ENCODE results near the gene DAGLA.
"Not testable (repeated sequence)": the region's sequence is repeated elsewhere in the genome, so short reads cannot be mapped to it uniquely, and the experiment has no call there.

The DAGLA gene

GRCh38 chr11:61660997-61661396 is 19.2 kb upstream of the DAGLA start:
- in situ Hi-C loops (cut with MboI; ENCODE audit: low sequenced_read_pairs) = not testable (repeated sequence)

GRCh38 chr11:61666684-61667297 is 13.4 kb upstream of the DAGLA start:
- in situ Hi-C loops (cut with MboI; ENCODE audit: low sequenced_read_pairs) = no loop called here

- in situ Hi-C loops (cut with MboI; ENCODE audit: low sequenced_read_pairs) = no loop called here
These were observed 12.4 kb upstream of the DAGLA start for GRCh38 chr11:61667684-61668305.

- in situ Hi-C loops (cut with MboI; ENCODE audit: low sequenced_read_pairs) = no loop called here
These were observed 10.8 kb upstream of the DAGLA start for GRCh38 chr11:61669417-61669816.

- in situ Hi-C loops (cut with MboI; ENCODE audit: low sequenced_read_pairs) = no loop called here
These were observed 9.6 kb upstream of the DAGLA start for GRCh38 chr11:61670626-61671025.

GRCh38 chr11:61671527-61671926 is 8.7 kb upstream of the DAGLA start:
- in situ Hi-C loops (cut with MboI; ENCODE audit: low sequenced_read_pairs) = no loop called here

- in situ Hi-C loops (cut with MboI; ENCODE audit: low sequenced_read_pairs) = not testable (repeated sequence)
These were observed 6.2 kb upstream of the DAGLA start for GRCh38 chr11:61673946-61674467.

- in situ Hi-C loops (cut with MboI; ENCODE audit: low sequenced_read_pairs) = no loop called here
These were observed 4.4 kb upstream of the DAGLA start for GRCh38 chr11:61675826-61676225.

GRCh38 chr11:61679296-61679695 is 895 bp upstream of the DAGLA start:
- in situ Hi-C loops (cut with MboI; ENCODE audit: low sequenced_read_pairs) = no loop called here

GRCh38 chr11:61680622-61681221 is 531 bp downstream of the DAGLA start:
- in situ Hi-C loops (cut with MboI; ENCODE audit: low sequenced_read_pairs) = no loop called here

- in situ Hi-C loops (cut with MboI; ENCODE audit: low sequenced_read_pairs) = no loop called here
These were observed 2.0 kb downstream of the DAGLA start for GRCh38 chr11:61682093-61682732.

- in situ Hi-C loops (cut with MboI; ENCODE audit: low sequenced_read_pairs) = no loop called here
These were observed 2.9 kb downstream of the DAGLA start for GRCh38 chr11:61682906-61683675.

- in situ Hi-C loops (cut with MboI; ENCODE audit: low sequenced_read_pairs) = no loop called here
These were observed 4.0 kb downstream of the DAGLA start for GRCh38 chr11:61683961-61684869.

- in situ Hi-C loops (cut with MboI; ENCODE audit: low sequenced_read_pairs) = no loop called here
These were observed 4.9 kb downstream of the DAGLA start for GRCh38 chr11:61684870-61685616.

- in situ Hi-C loops (cut with MboI; ENCODE audit: low sequenced_read_pairs) = no loop called here
These were observed 5.4 kb downstream of the DAGLA start for GRCh38 chr11:61685617-61685967.

GRCh38 chr11:61686066-61686465 is 5.9 kb downstream of the DAGLA start:
- in situ Hi-C loops (cut with MboI; ENCODE audit: low sequenced_read_pairs) = no loop called here

GRCh38 chr11:61686469-61686868 is 6.3 kb downstream of the DAGLA start:
- in situ Hi-C loops (cut with MboI; ENCODE audit: low sequenced_read_pairs) = no loop called here

GRCh38 chr11:61687420-61687819 is 7.2 kb downstream of the DAGLA start:
- in situ Hi-C loops (cut with MboI; ENCODE audit: low sequenced_read_pairs) = no loop called here
